K562 (cell line): ENCODE data around the gene RAG2. TPM values are rescaled to one million over a fixed set of nuclear protein-coding genes. Genes with fewer than 3 reads are reported as not detected.

Experiments
- FOXK1 ChIP-seq: sonication (generic); formaldehyde crosslinking; IDR thresholded peaks from 2 replicates; pipeline ENCODE4 v1.8.0; 2022; ENCODE audit warnings: missing genetic modification reagents, mild to moderate bottlenecking, borderline replicate concordance
- KLF6 ChIP-seq: fragments of 250-450 bp; sonication (Bioruptor Pico); IDR thresholded peaks from 2 replicates; pipeline ENCODE4 v1.4.0; 2020; ENCODE audit warnings: mild to moderate bottlenecking, moderate library complexity, borderline replicate concordance
- MYBL2 ChIP-seq, 2 experiments: fragments of 450-650 bp in 1 of 2; sonication (generic) in 1 of 2; formaldehyde crosslinking in 1 of 2; IDR thresholded peaks; 2 replicates each; pipeline versions ENCODE4 v1.6.1 to v1.8.1; 2017 to 2022; ENCODE audit warnings: borderline replicate concordance in 1 of 2, inconsistent platforms in 1 of 2, low read depth in 1 of 2, mild to moderate bottlenecking in 1 of 2, missing genetic modification reagents in 1 of 2, moderate library complexity in 1 of 2
- polyA plus RNA-seq, 8 experiments: library from polyadenylated mRNA; depleted of rRNA in 4 of 8; stranded (reverse) in 5 of 8; unstranded in 3 of 8; fragments of >200 nt; fragmentation: Nextera tagmentation in 2 of 8; fragmentation: Illumina TruSeq in 1 of 8; extraction: Ambion mirVana in 2 of 8; extraction: Trizol in 1 of 8; gene quantifications; 2 replicates each; pipeline versions ENCODE4 v1.2.1 to v1.2.3, GENCODE V29; 2011 to 2014; ENCODE audit warnings: inconsistent platforms in 1 of 8, missing spikeins in 1 of 8
- total RNA-seq, 7 experiments: library from RNA; depleted of rRNA in 6 of 7; stranded (reverse); fragments of >200 nt in 6 of 7; fragmentation: Illumina TruSeq in 2 of 7; extraction: Trizol in 2 of 7; gene quantifications; 2 replicates each; pipeline versions ENCODE4 v1.2.1 to v1.2.3, GENCODE V29; 2011 to 2021; ENCODE audit warnings: low replicate concordance in 1 of 7
- TF ChIP-seq, protein P1 (sequence below), 2 experiments: fragments of 450-650 bp in 1 of 2; sonication (generic) in 1 of 2; formaldehyde crosslinking in 1 of 2; IDR thresholded peaks; 2 replicates each; pipeline versions ENCODE4 v1.7.1 to v1.9.0; 2016 to 2022; ENCODE audit warnings: inconsistent platforms in 1 of 2, mild to moderate bottlenecking in 1 of 2, missing genetic modification reagents in 1 of 2

RAG2 gene
- total and polyA plus RNA-seq, 9 of the 15 experiments (the other 6 are each of a cell fraction or from before 2014, with no cell fraction given) = 0.06 to 2.7 (median 0.26) TPM; not detected in 3

DNA sequence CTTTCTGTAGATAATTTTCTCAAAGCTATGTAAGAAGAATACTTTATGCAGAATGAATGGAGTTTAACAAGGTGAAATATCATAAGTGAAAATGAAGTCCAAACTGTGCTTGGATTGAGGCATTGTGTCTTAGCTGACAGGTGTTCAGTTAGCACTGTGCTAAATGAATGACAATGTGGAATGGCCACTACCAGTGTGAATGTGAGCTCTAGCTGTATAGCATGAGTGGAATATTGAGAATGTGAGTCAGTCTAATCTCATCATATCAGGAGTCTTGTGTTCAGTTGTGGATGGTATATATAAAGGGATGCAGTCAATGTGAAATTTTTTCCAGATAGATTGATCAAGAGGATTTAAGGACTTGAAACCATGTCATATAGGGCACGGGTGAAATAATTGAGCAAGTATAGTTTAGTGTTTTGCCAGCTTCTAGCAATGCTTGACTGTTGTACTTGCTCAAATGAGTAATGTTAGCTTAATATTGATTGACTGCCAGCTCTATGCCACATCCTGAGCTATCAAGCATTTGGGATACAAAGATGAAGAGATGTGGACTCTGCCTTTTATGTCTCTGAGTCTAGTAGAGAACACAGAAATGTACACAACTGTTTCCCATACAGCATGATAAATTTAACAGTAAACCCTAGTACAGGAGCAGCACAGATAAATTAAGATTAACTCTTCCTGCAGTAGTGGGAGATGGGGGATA lies 10.6 kb upstream of the RAG2 start (continued):
- TF ChIP-seq, protein P1, sequence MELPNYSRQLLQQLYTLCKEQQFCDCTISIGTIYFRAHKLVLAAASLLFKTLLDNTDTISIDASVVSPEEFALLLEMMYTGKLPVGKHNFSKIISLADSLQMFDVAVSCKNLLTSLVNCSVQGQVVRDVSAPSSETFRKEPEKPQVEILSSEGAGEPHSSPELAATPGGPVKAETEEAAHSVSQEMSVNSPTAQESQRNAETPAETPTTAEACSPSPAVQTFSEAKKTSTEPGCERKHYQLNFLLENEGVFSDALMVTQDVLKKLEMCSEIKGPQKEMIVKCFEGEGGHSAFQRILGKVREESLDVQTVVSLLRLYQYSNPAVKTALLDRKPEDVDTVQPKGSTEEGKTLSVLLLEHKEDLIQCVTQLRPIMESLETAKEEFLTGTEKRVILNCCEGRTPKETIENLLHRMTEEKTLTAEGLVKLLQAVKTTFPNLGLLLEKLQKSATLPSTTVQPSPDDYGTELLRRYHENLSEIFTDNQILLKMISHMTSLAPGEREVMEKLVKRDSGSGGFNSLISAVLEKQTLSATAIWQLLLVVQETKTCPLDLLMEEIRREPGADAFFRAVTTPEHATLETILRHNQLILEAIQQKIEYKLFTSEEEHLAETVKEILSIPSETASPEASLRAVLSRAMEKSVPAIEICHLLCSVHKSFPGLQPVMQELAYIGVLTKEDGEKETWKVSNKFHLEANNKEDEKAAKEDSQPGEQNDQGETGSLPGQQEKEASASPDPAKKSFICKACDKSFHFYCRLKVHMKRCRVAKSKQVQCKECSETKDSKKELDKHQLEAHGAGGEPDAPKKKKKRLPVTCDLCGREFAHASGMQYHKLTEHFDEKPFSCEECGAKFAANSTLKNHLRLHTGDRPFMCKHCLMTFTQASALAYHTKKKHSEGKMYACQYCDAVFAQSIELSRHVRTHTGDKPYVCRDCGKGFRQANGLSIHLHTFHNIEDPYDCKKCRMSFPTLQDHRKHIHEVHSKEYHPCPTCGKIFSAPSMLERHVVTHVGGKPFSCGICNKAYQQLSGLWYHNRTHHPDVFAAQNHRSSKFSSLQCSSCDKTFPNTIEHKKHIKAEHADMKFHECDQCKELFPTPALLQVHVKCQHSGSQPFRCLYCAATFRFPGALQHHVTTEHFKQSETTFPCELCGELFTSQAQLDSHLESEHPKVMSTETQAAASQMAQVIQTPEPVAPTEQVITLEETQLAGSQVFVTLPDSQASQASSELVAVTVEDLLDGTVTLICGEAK (IDR thresholded peaks at IDR 0.05) = no peak
- TF ChIP-seq, protein P1 (CRISPR knock-in tag; IDR thresholded peaks at IDR 0.05) = no peak
- TF ChIP-seq MYBL2 (IDR thresholded peaks at IDR 0.05; ENCODE audit: low read depth) = no peak
- TF ChIP-seq MYBL2 (CRISPR knock-in tag; IDR thresholded peaks at IDR 0.05; ENCODE audit: borderline replicate concordance) = no peak
- no peak for TF ChIP-seq FOXK1 (CRISPR knock-in tag)
- no peak for TF ChIP-seq KLF6 (CRISPR knock-in tag)
